Globus pallidus (tissue), 1 donor: ENCODE results near the gene KBTBD4.
A peak's percentile ranks its signal among the peaks of the same experiment; 100 is the strongest.
"Not testable (repeated sequence)": the region's sequence is repeated elsewhere in the genome, so short reads cannot be mapped to it uniquely, and the experiment has no call there.

ENCODE experiments used
- DNase-seq: peaks from one replicate; pipeline ENCODE4 v3.0.0-alpha.2; 2015; ENCODE audit warnings: low spot score

The KBTBD4 gene

GRCh38 chr11:47589977-47590861, 11.4 kb upstream of the KBTBD4 start:
- DNase-seq = no peak

GRCh38 chr11:47589584-47589976, 10.8 kb upstream of the KBTBD4 start:
- DNase-seq = no peak

GRCh38 chr11:47589118-47589517, 10.3 kb upstream of the KBTBD4 start:
- no peak for DNase-seq

- DNase-seq = peak; percentile 67
Observed at GRCh38 chr11:47587723-47588326, 9.1 kb upstream of the KBTBD4 start.

- DNase-seq = no peak
Observed at GRCh38 chr11:47587039-47587716, 8.4 kb upstream of the KBTBD4 start.

GRCh38 chr11:47586098-47586855, 7.5 kb upstream of the KBTBD4 start, which contains the start of gene FAM180B:
Gene FAM180B (plus strand): TSS chr11:47586678. CDS start chr11:47586769, 91 bp downstream.
- peak; percentile 54 for DNase-seq

GRCh38 chr11:47583844-47584243, 5.1 kb upstream of the KBTBD4 start:
- DNase-seq = no peak

GRCh38 chr11:47577460-47578041, 1.2 kb downstream of the KBTBD4 start:
- no peak for DNase-seq

GRCh38 chr11:47573321-47573720, 5.4 kb downstream of the KBTBD4 start:
- peak; percentile 55 for DNase-seq

GRCh38 chr11:47572715-47573255, 6.0 kb downstream of the KBTBD4 start:
- DNase-seq = no peak

GRCh38 chr11:47571895-47572294, 6.9 kb downstream of the KBTBD4 start:
- DNase-seq = no peak

- no peak for DNase-seq
Observed at GRCh38 chr11:47571357-47571729, 7.4 kb downstream of the KBTBD4 start.

- no peak for DNase-seq
Observed at GRCh38 chr11:47570651-47571356, 8.0 kb downstream of the KBTBD4 start.

GRCh38 chr11:47569646-47570045, 9.1 kb downstream of the KBTBD4 start:
- no peak for DNase-seq

- no peak for DNase-seq
Observed at GRCh38 chr11:47566149-47566698, 12.5 kb downstream of the KBTBD4 start.

GRCh38 chr11:47565340-47566148, 13.2 kb downstream of the KBTBD4 start, which contains the start of gene PTPMT1:
Gene PTPMT1 (plus strand): TSS chr11:47565599. CDS start chr11:47565623, 24 bp downstream.
- DNase-seq = no peak

- DNase-seq = no peak
Observed at GRCh38 chr11:47564933-47565339, 13.8 kb downstream of the KBTBD4 start.

- DNase-seq = not testable (repeated sequence)
Observed at GRCh38 chr11:47564366-47564765, 14.4 kb downstream of the KBTBD4 start.

- DNase-seq = not testable (repeated sequence)
Observed at GRCh38 chr11:47562393-47562792, 16.4 kb downstream of the KBTBD4 start.
